ENCODE measurements around the gene PRKD1.
"Not testable (repeated sequence)": the region's sequence is repeated elsewhere in the genome, so short reads cannot be mapped to it uniquely, and the experiment has no call there.

PRKD1 gene

GRCh38 chr14:29898470-29898869 lies 29.2 kb downstream of the PRKD1 start:
- DNase-seq = no peak

- DNase-seq = no peak
Measured at GRCh38 chr14:29897181-29897580, 30.5 kb downstream of the PRKD1 start.

GRCh38 chr14:29896354-29896821 lies 31.3 kb downstream of the PRKD1 start:
- no peak for DNase-seq

- no peak for DNase-seq
Measured at GRCh38 chr14:29895591-29896083, 32.0 kb downstream of the PRKD1 start.

- no peak for DNase-seq
Measured at GRCh38 chr14:29893989-29894388, 33.7 kb downstream of the PRKD1 start.

- no peak for DNase-seq
Measured at GRCh38 chr14:29892327-29892726, 35.3 kb downstream of the PRKD1 start.

GRCh38 chr14:29885988-29886387 lies 41.7 kb downstream of the PRKD1 start:
- DNase-seq = no peak

- no peak for DNase-seq
Measured at GRCh38 chr14:29868000-29868399, 59.6 kb downstream of the PRKD1 start.

GRCh38 chr14:29865299-29865698 lies 62.3 kb downstream of the PRKD1 start:
- DNase-seq = no peak

GRCh38 chr14:29861996-29862395 lies 65.7 kb downstream of the PRKD1 start:
- no peak for DNase-seq

GRCh38 chr14:29858299-29858698 lies 69.3 kb downstream of the PRKD1 start:
- DNase-seq = no peak

- DNase-seq = no peak
Measured at GRCh38 chr14:29857551-29857950, 70.1 kb downstream of the PRKD1 start.

GRCh38 chr14:29856516-29856915 lies 71.1 kb downstream of the PRKD1 start:
- DNase-seq = no peak

- DNase-seq = not testable (repeated sequence)
Measured at GRCh38 chr14:29853691-29854090, 74.0 kb downstream of the PRKD1 start.

- DNase-seq = no peak
Measured at GRCh38 chr14:29853272-29853671, 74.4 kb downstream of the PRKD1 start.

GRCh38 chr14:29851397-29851796 lies 76.2 kb downstream of the PRKD1 start:
- no peak for DNase-seq

- no peak for DNase-seq
Measured at GRCh38 chr14:29847056-29847380, 80.6 kb downstream of the PRKD1 start.

- no peak for DNase-seq
Measured at GRCh38 chr14:29846339-29847055, 81.2 kb downstream of the PRKD1 start.

- no peak for DNase-seq
Measured at GRCh38 chr14:29843981-29844380, 83.7 kb downstream of the PRKD1 start.

- no peak for DNase-seq
Measured at GRCh38 chr14:29842228-29842627, 85.4 kb downstream of the PRKD1 start.

- not testable (repeated sequence) for DNase-seq
Measured at GRCh38 chr14:29840369-29840892, 87.2 kb downstream of the PRKD1 start.

GRCh38 chr14:29839691-29840090 lies 88.0 kb downstream of the PRKD1 start:
- DNase-seq = not testable (repeated sequence)

- no peak for DNase-seq
Measured at GRCh38 chr14:29838752-29839151, 88.9 kb downstream of the PRKD1 start.

- no peak for DNase-seq
Measured at GRCh38 chr14:29836395-29836794, 91.3 kb downstream of the PRKD1 start.

GRCh38 chr14:29832042-29832441 lies 95.6 kb downstream of the PRKD1 start:
- no peak for DNase-seq
